ENCODE results near the gene ZNF175. TPM values are rescaled to one million over a fixed set of nuclear protein-coding genes. Genes with fewer than 3 reads are reported as not detected.
A peak's percentile ranks its signal among the peaks of the same experiment; 100 is the strongest.

Gene ZNF175
- total and polyA plus RNA-seq, 9 of the 15 experiments (the other 6 are each of a cell fraction or from before 2014, with no cell fraction given): 3.7 to 37.9 (median 14.0) TPM

- peak; percentile 63 for TF ChIP-seq ZBTB40 (IDR thresholded peaks at IDR 0.05)
- no peak for TF ChIP-seq ZBTB40 (CRISPR knock-in tag; IDR thresholded peaks at IDR 0.05)
- peak; percentile 53; the same call in 1 of the 2 replicates for TF ChIP-seq SMARCE1 (IDR thresholded peaks at IDR 0.05)
- TF ChIP-seq ZNF184 (CRISPR knock-in tag; IDR thresholded peaks at IDR 0.05): no peak
- TF ChIP-seq NFIX (CRISPR knock-in tag; IDR thresholded peaks at IDR 0.05; ENCODE audit: low read depth): no peak
- no peak for TF ChIP-seq ZNF780A (CRISPR knock-in tag; IDR thresholded peaks at IDR 0.05)
- peak; percentile 64 for TF ChIP-seq JUND (IDR thresholded peaks at IDR 0.05; ENCODE audit: borderline replicate concordance, low read depth, low read length)
- peak; percentile 71; the same call in 1 of the 3 replicates for TF ChIP-seq JUND (tag; IDR thresholded peaks at IDR 0.05; ENCODE audit: borderline replicate concordance, low read depth, low read length)
- no peak for TF ChIP-seq ZNF512 (tag; IDR thresholded peaks at IDR 0.05)
- TF ChIP-seq DDX20 (tag; IDR thresholded peaks at IDR 0.05; ENCODE audit: low read depth): 0 out of 2 replicates have a peak, but pooled peaks have one; percentile 20
- TF ChIP-seq ZNF408 (CRISPR knock-in tag; IDR thresholded peaks at IDR 0.05; ENCODE audit: low read depth): no peak
- no peak; a peak in 1 of 3 replicates for TF ChIP-seq CBX3 (IDR thresholded peaks at IDR 0.05; ENCODE audit: borderline replicate concordance in 1 of 2, low read length in 2 of 2)
Measured at GRCh38 chr19:51552996-51553725, 17.9 kb upstream of the ZNF175 start (continued).

All from K562 (cell line).